Ovary (tissue), 3 donors: ENCODE measurements around the gene CFAP54.
"Not testable (repeated sequence)": the region's sequence is repeated elsewhere in the genome, so short reads cannot be mapped to it uniquely, and the experiment has no call there.

Source experiments
- EP300 ChIP-seq: sonication (generic); formaldehyde crosslinking; IDR thresholded peaks from one replicate; pipeline ENCODE4 v1.6.1; 2017; ENCODE audit warnings: antibody characterized with exemption
- POLR2A ChIP-seq: fragments of 450-650 bp; IDR thresholded peaks from one replicate; pipeline ENCODE4 v1.6.1; 2017; ENCODE audit warnings: antibody characterized with exemption, mild to moderate bottlenecking, moderate library complexity
- TF ChIP-seq, protein P1 (sequence below), 3 donors: fragments of 450-650 bp in 2 of 3; fragments of 200-600 bp in 1 of 3; IDR thresholded peaks; one replicate each; pipeline versions ENCODE4 v1.5.1 to v1.8.0; 2016 to 2022; ENCODE audit warnings: antibody characterized with exemption in 3 of 3, mild to moderate bottlenecking in 1 of 3
- donor health status: DM: no; HTN: no; CAD: no.

DNA sequence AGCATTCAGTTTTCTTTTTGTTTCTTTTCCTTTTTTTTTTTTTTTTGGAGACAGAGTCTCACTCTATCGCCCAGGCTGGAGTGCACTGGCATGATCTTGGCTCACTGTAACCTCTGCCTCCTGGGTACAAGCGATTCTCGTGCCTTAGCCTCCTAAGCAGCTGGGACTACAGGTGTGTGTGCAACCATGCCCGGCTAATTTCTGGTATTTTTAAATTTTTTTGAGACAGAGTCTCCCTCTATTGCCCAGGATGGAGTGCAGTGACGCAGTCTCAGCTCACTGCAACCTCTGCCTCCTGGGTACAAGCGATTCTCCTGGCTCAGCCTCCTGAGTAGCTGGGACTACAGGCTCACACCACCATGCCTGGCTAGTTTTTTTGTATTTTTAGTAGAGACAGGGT is 30.1 kb upstream of the CFAP54 start:
- TF ChIP-seq, protein P1, sequence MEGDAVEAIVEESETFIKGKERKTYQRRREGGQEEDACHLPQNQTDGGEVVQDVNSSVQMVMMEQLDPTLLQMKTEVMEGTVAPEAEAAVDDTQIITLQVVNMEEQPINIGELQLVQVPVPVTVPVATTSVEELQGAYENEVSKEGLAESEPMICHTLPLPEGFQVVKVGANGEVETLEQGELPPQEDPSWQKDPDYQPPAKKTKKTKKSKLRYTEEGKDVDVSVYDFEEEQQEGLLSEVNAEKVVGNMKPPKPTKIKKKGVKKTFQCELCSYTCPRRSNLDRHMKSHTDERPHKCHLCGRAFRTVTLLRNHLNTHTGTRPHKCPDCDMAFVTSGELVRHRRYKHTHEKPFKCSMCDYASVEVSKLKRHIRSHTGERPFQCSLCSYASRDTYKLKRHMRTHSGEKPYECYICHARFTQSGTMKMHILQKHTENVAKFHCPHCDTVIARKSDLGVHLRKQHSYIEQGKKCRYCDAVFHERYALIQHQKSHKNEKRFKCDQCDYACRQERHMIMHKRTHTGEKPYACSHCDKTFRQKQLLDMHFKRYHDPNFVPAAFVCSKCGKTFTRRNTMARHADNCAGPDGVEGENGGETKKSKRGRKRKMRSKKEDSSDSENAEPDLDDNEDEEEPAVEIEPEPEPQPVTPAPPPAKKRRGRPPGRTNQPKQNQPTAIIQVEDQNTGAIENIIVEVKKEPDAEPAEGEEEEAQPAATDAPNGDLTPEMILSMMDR (IDR thresholded peaks at IDR 0.05) = not testable (repeated sequence)
- TF ChIP-seq EP300, POLR2A: not testable (repeated sequence)
